HG02852 (cell line): Measurements from ENCODE around the gene DDX10.

Experiments
- ATAC-seq: cut with Tn5 transposase; IDR thresholded peaks from one replicate; pipeline ENCODE4 v1.9.1; 2021; ENCODE audit warnings: mild to moderate bottlenecking, moderate library complexity; ENCODE audit not compliant: unreplicated experiment

DDX10 gene

GRCh38 chr11:108927791-108928545, 263.1 kb downstream of the DDX10 start:
- no peak for ATAC-seq

GRCh38 chr11:108929241-108929640, 264.4 kb downstream of the DDX10 start:
- ATAC-seq = no peak

GRCh38 chr11:108931168-108931567, 266.3 kb downstream of the DDX10 start:
- ATAC-seq = no peak

- ATAC-seq = no peak
Observed at GRCh38 chr11:108933630-108934029, 268.8 kb downstream of the DDX10 start.

- ATAC-seq = no peak
Observed at GRCh38 chr11:108934289-108934688, 269.4 kb downstream of the DDX10 start.

- no peak for ATAC-seq
Observed at GRCh38 chr11:108934696-108935095, 269.8 kb downstream of the DDX10 start.

GRCh38 chr11:108937746-108938145, 272.9 kb downstream of the DDX10 start:
- ATAC-seq = no peak

- no peak for ATAC-seq
Observed at GRCh38 chr11:108938604-108939003, 273.7 kb downstream of the DDX10 start.

GRCh38 chr11:108939135-108939534, 274.3 kb downstream of the DDX10 start:
- no peak for ATAC-seq

- ATAC-seq = no peak
Observed at GRCh38 chr11:108943853-108944252, 279.0 kb downstream of the DDX10 start.

GRCh38 chr11:108944471-108945178, 279.8 kb downstream of the DDX10 start:
- no peak for ATAC-seq

GRCh38 chr11:108945341-108945740, 280.5 kb downstream of the DDX10 start:
- ATAC-seq = no peak

- no peak for ATAC-seq
Observed at GRCh38 chr11:108947654-108948570, 283.0 kb downstream of the DDX10 start.

GRCh38 chr11:108958368-108959104, 293.7 kb downstream of the DDX10 start:
- ATAC-seq = peak; percentile 58

GRCh38 chr11:108959105-108959761, 294.4 kb downstream of the DDX10 start:
- ATAC-seq = no peak

GRCh38 chr11:108959874-108960273, 295.0 kb downstream of the DDX10 start:
- ATAC-seq = no peak

- ATAC-seq = no peak
Observed at GRCh38 chr11:108960501-108960900, 295.6 kb downstream of the DDX10 start.

GRCh38 chr11:108961095-108961494, 296.2 kb downstream of the DDX10 start:
- ATAC-seq = no peak

GRCh38 chr11:108963118-108963517, 298.2 kb downstream of the DDX10 start:
- no peak for ATAC-seq
